CD4-positive, alpha-beta T cell treated with Interleukin-4 for 1 hour (primary cell): ENCODE measurements around the gene PADI1.

Source experiments
- DNase-seq, 2 donors: peaks; one replicate each; pipeline ENCODE4 v3.0.0-alpha.2; 2020 to 2022

The PADI1 gene

DNA sequence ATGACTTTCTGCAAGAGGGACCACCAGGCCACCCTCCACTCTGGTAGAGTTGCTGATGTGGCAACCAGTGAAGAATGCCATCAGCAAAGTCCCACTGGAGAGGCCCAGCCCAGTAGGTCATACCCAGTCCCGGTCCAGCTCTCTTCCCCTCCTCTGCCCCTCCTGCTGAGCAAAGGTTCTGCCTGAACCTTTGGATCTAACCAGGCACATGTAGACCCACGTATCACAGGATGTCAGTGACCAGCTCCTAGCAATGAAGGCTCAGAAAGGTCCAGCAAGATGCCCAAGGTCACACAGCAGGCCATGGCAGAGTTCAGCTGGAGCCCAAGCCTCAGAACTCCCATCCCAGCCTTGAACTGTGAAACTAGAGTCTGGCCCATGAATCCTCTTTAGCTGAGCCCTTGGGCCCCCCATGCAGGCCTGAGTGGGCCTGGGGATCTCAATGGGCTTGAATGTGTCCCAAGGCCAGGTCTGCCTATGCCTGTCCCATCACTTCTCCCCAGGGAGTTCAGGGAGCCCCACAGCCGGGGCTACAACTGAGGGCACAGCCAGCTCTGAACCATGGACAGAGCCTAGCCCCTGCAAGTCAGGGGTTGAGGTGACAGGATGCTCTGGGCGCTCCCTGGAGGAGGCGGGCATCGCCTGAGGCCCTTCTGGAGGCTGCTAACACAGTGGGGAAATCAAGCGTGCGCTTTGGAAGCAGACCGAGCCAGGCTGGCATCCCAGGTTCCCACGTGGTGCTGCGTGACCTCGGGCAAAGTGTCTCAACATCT is 21.4 kb upstream of the PADI1 start:
- DNase-seq = no peak

DNA sequence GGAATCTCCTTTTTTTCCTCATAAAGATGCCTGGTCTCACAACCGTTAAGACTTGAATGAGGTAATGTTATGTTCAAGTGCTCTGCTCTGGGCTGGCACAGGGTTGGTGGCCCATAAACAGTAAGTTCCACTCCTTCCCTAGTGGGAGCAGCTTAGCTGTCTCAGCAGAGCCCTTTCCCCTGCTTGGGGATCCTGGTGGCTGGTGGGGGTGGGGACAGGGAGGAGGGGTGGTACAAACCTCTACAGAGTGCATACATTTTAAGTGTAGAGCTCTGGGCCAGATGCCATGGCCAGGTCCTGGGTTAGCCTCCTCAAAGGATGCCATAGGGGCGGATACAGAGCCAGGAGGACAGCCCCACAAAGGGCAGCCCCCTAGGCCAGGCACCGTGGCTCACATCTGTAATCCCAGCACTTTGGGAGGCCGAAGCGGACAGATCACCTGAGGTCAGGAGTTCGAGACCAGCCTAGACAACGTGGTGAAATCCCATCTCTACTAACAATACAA is 20.7 kb upstream of the PADI1 start:
- DNase-seq = no peak

DNA sequence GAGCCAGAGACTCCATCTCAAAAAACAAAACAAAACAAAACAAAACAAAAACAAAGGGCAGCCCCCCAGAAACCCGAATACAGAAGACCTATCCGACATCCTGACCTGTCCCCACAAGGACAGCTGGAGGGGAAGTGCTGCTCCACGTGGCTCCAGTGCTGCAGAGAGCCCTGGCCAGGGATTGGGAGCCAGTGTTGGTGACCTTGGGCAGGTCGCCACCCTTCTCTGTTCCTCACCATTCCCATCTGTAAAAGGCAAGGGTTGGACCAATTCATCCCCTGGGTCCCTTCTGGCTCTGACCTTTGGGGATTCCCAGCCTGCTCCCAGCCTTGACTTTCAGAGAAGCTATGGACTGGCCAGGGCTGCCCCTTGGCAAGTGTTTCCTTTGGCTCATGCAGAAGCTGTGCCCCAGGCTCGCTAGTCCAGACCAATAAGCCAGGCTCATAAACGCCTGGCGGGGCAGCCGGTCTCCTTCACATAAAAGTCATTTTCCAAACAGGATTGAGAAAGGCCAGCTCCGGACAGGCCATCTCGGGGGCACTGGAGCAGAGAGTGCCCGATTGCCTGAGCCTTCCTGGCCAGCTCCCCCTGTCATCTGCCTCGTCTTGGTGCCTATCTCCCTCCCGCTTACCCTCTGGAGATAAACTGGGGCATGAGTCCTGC is 20.0 kb upstream of the PADI1 start:
- no peak for DNase-seq

DNA sequence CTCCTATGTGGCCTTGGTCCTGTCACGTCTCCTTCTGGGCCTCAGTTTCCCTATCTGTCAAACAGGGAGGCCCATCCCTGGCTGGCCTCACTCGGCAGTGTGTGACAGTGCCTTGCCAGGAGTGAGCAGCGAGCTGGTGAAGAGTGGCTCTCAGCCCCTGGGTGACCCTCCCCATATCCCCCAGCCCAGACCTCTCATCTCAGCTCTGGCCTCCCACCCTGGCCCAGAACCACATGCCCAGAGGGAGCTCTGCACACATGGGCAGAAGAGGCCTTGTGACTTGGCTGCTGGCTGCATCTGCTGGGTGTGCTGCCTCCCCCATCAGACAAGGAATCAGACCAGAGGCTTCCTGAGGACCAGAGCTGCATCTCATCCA is 19.5 kb upstream of the PADI1 start:
- DNase-seq = no peak

DNA sequence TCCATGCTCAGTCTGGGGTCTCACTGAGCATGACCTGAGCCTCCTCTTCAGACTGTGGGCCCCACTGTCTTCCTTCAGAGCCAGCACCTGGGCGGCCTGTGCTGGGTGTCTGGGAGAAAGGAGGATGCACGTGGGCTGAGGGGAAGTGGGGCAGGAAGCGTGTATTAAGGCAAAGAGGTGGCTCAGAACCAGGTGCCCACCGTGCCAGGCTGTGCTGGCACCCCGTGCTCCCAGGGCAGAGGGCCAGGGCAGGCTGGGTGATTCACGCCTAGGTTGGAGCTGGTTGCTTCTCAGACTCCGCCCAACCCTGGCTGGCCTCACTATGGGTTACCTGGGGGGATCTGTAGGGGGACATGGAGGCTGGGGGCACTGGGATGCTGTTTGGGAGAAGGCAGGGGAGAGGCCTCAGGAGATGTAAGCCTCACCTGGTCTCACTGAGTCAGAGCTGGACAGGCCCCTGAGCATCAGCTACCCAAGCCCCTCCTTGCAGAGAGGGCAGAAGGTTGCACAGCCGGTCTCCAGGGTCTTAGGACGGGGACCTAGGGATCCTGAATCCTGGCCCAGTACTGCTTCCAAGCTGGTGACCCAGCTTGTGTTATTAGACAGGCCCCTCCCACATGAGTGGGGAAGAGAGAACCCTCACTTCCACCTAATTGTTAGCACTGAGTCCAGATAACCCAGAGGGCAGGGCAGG is 18.6 kb upstream of the PADI1 start:
- DNase-seq = peak in 1 of 2 donors; percentile 10

DNA sequence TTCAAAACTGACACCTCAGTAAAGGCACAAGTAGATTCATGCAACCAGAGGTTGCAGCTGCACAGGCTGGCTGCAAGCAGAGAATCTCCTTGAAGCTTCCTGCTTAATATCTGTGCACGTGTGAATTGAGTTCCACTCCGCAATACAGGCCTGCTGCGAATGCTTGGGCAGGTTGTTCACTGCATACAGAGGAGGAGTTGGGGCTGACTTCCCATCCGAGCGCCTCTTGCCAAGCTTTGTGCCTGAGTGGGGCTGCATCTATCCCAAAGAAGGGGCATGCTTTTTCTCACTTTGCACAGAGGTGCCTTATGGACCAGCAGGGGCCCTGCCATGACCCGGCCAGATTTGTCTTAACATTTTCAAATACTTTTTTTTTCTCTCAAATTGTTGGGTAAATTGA is 17.9 kb upstream of the PADI1 start:
- DNase-seq = peak in 1 of 2 donors; percentile 8

DNA sequence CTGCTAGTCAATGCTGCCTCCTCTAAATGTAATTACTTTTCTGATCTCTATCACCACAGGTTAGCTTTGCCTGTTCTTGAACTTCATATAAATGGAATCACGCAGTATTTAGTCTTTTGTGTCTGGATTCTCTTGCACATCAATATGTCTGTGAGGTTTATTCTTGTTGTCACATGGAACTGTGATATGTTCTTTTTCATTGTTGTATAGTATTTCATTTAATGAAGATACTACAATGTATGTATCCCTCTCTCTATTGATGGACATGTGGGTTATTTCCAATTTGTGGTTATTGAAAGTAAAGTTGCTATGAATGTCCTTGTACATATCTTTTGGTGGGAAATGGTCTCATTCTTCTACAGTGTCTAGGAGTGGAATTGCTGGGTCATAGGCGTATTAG is 16.7 kb upstream of the PADI1 start:
- no peak for DNase-seq

DNA sequence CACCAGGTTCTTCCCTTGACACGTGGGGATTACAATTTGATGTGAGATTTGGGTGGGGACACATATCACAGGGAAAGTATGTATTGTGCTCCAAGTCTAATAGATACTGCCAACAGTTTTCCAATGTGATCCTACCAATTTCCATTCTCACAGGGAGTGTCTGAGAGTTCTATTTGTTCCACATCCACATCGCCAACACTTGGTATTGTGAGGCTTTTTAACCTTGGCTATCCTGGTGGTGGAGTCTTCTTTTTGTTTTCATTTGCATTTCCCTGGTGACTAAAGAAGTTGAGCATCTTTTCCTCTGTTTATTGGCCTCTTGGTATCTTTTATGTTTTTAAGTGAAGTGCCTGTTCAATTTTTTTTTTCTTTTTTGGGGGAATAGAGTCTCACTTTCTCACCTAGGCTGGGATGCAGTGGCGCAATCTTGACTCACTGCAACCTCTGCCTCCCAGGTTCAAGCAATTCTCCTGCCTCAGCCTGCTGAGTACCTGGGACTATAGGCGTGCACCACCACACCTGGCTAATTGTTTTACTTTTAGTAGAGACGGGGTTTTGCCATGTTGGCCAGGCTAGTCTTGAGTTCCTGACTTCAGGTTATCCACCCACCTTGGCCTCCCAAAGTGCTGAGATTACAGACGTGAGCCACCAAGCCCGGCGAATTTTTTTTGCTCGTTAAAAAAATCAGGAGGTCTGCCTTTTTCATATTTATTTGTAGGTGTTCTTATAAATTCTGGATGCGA is 15.9 kb upstream of the PADI1 start:
- peak in 1 of 2 donors; percentile 5 for DNase-seq

DNA sequence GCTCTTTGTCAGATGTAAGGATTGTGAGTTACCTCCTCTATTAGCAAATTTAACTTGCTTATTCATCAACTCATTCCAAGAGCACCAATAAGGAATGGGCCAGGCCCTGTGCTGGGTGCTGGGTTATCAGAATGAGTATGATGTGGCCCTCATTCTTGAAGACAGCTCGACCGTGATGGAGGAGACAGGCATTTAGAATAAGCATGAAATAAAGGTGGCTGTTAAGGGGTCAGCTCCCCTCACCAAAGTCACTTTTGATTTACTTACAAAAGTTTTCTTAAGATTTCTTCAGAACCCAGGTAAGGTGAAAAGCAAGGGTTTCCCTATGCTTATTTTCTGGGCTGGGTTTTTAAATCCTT is 15.3 kb upstream of the PADI1 start:
- DNase-seq = no peak

DNA sequence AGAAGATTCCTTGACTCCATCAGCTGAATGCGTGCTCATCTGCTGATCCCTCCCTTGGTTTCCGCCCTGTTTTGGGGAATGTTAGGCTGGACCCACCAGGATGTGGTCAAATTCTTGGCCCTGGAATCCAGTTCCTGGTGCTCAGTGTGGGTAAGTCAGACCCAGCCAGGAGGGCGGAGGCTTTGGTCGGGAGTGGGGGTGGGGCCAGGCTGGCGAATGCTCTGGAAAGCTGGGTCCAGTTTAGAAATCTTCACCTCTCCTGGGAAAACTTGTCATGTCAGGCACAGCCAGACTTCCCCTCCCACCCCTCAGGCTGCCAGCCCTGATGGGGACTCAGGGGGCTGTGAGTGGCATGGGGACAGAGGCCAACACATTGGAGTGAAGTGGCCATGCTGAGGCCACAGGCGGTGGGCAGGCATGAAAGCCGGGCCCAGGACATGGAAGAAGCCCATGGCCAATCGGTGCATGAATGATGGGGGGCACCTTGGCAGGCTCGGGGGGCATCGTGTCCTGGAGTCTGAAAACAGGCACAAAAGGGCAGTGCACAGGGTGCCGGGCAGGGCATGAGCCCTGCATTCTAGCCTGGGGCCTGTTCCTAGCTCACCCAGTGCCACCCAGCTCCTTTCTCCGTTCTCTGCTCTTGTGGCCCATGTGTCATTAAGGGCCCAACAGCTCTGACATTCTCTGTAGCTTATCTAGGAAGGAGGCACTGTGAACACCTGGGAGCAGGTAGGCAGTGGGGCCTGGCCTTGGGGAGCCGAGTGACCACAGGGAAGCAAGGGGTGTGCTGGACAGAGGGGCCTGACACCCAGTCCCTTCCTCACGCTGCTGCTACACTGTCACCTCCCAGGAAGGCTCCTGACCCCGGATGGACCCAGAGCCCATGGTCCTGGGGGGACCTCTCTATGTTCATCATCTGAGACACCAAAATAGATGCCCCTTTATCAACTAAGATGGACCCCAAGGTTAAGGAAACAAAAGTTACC is 14.6 kb upstream of the PADI1 start:
- DNase-seq = peak in 1 of 2 donors; percentile 7

DNA sequence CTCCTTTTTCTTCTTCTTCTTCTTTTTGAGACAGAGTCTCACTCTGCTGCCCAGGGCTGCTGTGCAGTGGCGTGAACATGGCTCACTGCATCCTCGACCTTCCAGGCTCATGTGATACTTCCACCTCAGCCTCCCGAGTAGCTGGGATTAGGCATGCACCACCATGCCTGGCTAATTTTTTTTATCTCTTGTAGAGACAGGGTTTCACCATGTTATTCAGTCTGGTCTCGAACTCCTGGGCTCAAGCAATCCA is 13.0 kb upstream of the PADI1 start:
- peak in 1 of 2 donors; percentile 7 for DNase-seq

DNA sequence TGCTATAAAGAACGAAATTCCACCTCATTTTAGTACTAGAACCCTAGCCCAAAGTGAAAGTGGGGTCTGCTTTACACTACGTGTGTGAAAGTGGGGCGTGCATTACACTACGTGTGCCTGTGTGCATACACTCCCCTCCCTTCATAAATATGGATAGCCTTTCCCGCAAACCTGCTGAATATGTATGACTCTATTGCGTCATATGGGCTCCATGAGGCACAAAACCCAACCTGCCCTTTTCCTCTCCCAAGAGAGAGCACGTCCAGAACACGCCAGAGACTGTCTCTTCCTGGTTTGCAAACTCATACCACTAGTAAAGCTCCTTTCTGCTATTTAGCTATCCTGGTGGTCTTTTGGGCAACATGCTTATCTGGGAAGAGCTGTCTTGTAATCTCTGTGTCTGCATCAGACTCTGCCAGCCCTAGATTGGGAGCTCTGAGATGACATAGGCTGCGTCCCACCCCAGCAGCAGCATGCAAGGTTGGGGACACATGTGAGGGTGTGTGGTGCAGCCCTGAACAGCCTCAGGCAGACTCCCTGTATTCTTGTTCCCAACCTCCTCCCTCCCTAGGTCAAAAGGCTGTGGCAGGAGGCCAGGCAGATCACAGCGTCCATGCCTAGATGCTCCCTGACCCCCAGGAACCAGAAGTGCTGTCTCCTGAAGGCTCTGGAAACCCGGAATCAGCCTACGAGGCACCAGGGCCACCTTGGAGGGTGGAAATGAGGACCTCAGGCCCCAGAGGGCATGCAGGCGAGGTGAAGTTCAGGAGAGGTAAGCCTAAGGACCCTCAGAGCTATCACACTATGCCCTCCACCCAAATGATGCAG is 12.3 kb upstream of the PADI1 start:
- DNase-seq = peak in 1 of 2 donors; percentile 2

DNA sequence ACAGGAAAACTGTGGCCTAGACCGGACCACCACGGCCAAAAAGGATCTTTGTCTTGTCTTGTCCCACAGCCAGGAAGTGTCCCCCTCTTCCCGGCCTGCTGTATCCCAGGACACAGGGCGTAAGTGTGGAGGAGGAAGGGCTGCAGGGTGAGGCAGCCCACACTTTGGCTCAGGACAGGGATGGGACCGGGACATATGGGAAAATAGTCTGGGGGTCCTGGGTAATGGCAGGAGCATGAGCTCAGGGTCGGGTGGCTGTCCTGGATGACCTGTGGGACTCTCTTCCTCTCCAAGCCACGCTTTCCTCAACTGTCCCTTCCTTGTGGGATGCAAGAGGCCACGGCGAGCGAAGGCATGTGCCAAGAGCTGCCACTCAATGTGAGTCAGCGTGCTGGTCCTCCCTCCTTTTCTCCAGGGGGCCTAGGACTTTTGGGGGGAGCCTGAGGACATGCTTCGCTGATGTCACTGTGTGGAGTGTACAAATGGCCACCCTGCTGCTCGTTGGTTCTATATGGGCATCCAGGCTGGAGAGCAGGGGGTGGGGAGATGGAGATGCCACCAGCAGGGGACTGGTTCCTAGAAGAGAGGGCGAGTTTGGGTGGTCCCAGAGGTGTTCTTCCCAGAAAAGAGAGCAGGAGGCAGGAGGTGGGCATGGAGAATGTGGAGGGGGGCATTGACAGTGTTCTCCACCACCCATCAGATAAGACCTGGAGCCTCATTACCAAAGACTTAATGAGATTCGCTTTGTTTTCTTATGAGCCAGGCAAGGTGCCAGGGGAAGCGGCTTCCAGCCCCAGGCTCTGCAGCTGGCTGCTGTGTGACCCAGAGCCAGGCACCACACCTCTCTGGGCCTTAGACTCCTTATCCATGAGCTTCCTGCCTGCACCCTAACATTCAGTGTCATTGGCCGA is 11.5 kb upstream of the PADI1 start:
- peak in 1 of 2 donors; percentile 5 for DNase-seq

DNA sequence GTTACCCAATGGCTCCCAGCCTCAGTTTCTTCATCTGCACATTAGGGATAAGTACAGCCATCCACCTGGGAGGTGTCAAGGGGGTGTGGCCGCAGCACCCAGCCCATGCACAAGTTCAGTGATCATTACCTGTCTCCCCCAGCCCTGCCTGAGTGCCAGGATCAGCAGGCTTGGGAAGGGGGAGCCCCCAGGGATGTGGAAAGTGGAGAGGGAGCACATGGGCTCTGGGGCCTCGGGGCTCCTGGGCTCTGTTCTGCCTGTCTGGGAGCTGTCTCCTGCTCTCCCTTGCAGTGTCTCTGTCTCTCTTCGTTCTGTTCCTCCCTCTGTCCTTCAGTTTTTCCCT is 10.8 kb upstream of the PADI1 start:
- DNase-seq = peak in 1 of 2 donors; percentile 0

DNA sequence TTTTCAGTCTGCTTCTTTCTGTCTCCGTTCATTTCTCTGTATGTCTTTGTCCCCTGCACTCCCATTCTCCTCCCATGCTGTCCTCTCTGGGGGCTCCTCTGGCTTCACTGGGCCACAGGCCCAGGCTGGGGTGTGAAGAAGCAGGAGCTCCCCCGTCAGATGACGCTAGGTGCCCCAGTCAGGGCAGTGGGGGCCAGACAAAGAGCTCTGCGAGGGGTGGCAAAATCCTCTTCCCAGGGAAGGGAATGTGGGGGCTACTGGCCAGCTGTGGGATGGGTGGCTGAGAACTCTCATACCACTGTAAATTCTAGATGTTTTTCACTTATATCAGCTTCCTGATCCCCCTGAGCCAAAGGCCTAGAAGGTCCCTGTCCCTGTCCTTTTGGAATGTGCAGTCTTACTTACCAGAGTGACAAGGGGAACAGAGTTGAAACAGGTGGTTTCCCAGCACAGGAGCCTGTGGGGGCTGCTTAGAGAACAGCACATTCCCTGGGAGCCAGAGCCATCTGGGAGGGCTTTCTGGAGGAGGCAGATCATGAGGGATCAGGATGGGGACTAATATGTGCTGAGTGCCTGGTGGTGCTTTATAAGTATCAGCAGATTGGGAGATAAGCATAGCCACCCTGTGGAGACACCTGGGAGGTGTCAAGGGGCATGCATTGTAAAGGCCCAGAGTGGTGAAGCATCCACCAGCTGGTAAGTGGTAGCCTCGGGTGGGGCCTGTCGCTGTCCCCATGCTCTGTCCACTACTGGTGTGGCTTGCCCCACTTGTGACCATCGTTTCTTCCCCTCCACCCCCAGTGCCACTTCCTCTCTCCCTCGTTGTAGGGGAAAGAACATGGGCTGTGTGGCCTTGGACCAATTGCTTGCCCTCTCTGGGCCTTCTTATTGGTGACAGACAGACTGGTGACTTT is 10.1 kb upstream of the PADI1 start:
- peak in 1 of 2 donors; percentile 10 for DNase-seq

DNA sequence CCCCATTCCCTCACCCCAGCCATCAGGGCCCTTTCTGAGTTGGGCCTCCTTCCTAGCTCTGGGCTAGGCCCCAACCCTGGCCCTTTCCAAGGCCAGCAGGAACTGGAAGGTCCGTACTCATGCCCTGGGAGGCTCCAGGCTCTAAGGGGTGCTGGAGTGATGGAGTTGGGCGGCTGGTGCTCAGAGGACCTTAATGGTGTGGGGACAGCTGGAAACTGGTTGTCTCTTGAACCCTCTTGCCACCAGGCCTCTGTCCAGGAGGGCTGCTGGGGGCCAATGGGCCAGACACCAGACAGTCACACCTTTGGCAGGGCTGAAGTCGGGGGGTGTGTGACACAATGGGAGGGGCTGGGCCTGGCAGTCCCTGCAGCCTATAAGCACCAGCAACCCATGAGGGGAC is 9.2 kb upstream of the PADI1 start:
- DNase-seq = peak in 1 of 2 donors; percentile 4

DNA sequence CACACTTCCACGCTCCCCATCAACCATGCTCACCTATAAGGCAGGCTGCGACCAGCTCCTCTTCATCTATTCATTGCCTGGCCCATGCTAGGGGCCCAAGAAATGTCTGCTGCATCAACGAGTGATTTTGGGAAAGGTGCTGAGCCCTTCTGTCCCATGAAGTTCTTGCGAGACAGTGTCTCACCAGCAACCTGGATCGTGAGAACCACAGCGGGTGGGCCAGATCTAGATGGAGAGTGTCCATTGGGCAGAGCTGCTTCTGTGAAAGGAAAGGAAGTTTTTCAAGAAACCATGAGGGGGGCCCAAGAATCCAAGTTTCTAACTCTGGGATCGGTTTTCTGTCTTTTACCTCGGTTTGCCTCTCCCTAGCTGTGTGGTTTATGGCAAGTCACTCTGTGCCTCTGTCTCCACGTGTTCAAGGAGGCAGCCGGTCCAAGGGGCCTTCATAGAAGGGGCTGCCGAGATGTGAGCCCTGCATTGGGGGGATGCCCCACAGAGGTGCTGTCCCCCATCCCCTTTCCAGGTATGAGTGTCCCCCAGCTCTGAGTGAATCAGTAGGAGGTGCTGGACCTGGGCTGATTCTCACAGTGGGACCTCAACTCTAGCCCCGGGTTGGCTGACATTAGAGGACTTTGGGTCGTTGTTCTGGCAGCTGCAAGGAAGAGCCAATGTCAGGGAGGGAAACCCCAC is 8.3 kb upstream of the PADI1 start:
- peak in 1 of 2 donors; percentile 5 for DNase-seq

DNA sequence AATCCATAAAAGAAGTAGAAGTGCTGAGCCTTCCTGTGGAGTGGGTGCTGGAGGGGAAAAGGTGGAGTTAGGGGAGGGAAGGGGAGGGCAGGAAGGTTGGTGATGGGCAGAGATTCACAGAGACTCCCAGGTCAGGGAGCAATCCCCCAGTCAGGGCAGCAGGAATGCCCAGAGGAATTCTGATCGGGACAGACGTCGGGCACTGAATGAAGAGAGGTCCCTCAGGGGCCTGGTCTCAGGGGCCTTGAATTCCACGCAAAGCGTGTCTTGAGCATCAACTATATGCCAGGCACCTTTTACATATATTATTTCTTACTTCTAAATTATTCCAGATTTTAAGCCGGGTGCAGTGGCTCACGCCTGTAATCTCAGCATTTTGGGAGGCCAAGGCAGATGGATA is 7.2 kb upstream of the PADI1 start:
- DNase-seq = no peak
